GM12801 (cell line): ENCODE measurements around the gene PRKD3.

Source experiments
- TF ChIP-seq, protein P1 (sequence below): IDR thresholded peaks from one replicate; pipeline ENCODE4 v1.5.1; 2011; ENCODE audit warnings: control low read depth; ENCODE audit not compliant: insufficient read length; ENCODE audit errors: extremely low read depth

Gene PRKD3

DNA sequence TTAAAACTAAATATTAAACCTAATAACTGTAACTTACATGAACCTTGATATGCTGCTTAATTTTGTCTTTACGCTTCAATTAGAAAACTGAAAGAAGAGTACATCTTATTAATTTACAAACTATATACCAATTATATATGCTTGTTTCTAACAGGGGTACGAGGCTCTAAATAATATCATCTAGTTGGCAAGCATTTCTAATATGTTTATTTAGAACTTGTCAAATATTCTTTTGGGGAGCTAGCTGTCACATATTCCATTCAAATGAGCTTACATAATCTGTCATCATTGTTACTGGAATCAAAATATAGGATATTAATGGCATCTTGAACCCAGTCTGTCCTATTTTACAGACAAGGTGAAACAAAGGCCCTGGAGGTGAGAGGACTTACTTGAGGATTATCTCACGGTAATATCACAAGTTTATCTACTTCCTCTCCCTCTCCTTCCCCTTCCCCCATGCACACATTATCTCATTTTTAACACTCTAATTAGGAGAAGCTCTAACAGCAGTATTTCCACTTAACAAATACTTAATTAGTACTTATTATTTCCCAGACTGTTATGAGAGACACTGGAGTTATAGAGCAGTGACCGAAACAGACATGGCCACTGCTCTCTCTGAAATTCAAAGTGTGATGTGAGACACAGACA is 3.5 kb downstream of the PRKD3 start:
- TF ChIP-seq, protein P1, sequence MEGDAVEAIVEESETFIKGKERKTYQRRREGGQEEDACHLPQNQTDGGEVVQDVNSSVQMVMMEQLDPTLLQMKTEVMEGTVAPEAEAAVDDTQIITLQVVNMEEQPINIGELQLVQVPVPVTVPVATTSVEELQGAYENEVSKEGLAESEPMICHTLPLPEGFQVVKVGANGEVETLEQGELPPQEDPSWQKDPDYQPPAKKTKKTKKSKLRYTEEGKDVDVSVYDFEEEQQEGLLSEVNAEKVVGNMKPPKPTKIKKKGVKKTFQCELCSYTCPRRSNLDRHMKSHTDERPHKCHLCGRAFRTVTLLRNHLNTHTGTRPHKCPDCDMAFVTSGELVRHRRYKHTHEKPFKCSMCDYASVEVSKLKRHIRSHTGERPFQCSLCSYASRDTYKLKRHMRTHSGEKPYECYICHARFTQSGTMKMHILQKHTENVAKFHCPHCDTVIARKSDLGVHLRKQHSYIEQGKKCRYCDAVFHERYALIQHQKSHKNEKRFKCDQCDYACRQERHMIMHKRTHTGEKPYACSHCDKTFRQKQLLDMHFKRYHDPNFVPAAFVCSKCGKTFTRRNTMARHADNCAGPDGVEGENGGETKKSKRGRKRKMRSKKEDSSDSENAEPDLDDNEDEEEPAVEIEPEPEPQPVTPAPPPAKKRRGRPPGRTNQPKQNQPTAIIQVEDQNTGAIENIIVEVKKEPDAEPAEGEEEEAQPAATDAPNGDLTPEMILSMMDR = no peak

DNA sequence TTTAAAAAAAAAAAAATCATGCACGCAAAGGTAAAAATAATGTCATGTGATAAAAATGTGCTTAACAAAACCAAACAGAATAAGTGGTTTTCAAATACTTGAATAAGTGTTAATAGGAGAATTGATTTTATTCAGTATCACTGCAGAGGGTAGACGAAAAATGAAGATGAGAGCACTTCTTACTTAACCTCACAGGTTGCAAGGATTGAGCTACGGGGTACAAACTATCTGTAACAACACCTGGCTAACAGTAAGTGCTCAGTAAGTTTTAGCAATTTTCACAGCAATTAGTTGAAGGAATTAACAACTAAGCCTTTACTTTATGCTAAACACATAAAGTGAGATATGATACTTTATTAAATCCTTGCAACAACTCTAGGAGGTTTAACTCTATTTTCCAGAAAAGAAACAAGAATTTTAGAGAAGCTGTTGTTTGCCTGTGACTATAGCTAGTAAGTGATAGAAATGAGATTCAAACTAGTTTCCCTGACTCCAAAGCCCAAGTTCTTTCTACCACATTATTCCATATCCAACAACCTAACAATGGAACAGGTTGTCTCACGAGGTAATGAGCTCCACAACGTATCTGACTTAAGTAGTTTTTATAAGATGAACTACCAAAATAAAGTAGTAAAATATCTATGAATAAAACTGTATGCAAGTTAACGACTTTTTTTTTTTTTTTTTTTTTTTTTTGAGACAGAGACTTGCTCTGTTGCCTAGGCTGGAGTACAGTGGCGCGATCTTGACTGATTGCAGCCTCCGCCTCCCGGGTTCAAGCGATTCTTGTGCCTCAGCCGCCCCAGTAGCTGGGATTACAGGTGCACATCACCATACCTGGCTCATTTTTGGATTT is 4.7 kb downstream of the PRKD3 start:
- TF ChIP-seq, protein P1 = no peak

DNA sequence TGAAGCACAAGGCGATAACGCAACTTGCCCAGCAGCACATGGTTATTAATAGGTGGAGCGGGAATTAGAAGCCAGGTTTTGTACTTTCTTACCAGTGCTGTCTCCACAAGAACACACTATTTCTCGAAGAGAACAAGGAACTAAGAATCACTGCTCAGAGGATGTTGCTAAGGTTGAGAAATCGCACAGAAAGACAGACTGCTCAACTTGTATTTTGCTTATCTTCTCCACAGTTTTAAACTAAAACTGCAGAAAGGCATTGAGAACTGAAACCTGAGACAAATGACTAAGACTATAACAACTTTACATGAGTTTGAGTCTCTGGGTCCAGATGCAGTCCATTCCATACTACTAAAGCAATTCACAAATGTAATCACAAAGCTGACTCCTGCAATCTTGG is 6.2 kb downstream of the PRKD3 start:
- TF ChIP-seq, protein P1 = no peak

DNA sequence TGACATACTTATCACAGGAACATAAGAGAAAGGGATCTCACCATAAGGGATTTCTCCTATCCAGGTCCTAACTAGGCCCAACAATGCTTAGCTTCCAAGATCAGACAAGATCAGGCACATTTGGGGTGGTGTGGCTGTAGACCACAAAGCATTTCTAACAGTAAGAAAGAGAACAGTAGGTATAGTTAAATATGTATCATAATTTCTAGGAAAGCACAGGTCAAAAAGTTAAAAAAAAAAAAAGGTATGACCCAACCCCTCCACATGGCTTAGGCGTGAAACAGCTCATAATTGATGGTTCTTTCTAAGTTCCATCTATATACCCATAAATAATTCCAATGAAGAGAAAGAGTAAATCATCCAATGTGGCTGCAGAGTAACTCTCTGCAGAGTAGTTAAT is 6.9 kb downstream of the PRKD3 start:
- TF ChIP-seq, protein P1 = no peak

DNA sequence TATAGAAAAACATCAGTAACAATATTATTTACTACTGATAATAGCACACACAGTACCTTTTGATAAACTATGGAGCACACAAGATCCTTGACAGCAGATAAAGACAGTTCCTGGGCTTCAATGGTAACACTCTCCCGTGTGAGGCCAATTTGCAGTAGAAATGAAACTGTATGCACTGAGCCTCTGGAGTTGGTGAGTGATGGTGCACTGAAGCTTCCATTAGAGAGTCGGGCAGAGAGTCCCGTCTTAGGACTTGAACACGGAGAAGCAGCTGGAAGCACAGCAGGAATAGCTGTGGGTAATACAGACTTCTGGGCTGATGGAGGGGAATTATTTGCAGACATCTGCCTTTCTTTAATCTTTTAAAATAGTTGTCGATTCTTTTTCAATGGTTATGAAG is 8.5 kb downstream of the PRKD3 start:
- TF ChIP-seq, protein P1 = no peak

DNA sequence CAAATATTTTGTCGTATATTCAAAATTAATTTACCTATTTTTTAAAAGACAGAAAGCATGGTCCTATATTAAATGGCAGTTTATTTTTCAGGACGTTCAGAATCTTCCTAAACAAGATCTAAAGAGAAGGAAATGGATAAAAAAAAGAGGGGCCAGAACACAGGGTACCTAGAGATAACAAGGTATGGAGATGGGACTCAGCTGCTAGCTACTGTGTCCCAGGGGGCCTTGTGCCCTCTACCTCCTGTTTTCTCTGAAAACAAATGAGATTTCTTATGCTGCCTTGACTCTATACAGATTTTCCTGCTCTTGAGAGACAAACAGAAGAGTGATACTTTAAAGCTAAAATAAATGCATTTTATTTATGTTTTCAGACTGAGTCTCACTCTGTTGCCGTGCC is 9.3 kb downstream of the PRKD3 start:
- TF ChIP-seq, protein P1 = no peak

DNA sequence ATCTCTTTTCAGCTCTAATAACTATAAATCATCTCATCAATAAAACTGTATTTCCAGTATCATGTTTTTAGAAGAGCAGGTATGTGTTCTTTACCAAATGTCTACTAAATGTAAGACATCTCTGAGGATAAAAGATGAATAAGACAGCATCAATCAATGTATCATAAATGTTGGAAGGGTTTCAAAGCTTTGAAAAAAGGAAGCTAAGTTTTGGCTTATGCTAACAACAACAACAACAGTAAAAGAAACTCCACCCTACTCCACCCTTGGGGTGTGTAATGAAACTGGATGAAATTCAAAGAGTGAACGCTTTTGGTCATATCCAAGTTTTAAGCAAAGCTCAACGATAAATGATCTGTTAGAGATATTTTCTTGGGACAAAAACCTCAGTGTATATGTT is 17.1 kb downstream of the PRKD3 start:
- TF ChIP-seq, protein P1 = no peak
